B cell (primary cell): ENCODE data around the gene PLAC1. TPM values are rescaled to one million over a fixed set of nuclear protein-coding genes. Genes with fewer than 3 reads are reported as not detected.

ENCODE experiments used
- ATAC-seq: fragments of 200-7000 bp; cut with Tn5 transposase; one replicate; pipeline ENCODE4 v1.10.0; 2021; ENCODE audit warnings: low read depth, mild to moderate bottlenecking, moderate number of reproducible peaks, moderate library complexity
- CTCF ChIA-PET: fragments of 350-600 bp; sonication (Branson Sonifier 250); formaldehyde crosslinking; loops from one replicate; lab custom pipeline; 2021; ENCODE audit warnings: antibody characterized with exemption, inconsistent platforms; lab: Charles Lee
- POLR2A ChIA-PET: fragments of 350-600 bp; sonication (Branson Sonifier 250); formaldehyde crosslinking; loops from one replicate; lab custom pipeline; 2021; ENCODE audit warnings: antibody characterized with exemption; lab: Charles Lee
- DNase-seq: peaks from one replicate; pipeline ENCODE4 v3.0.0; 2013
- H2AFZ ChIP-seq: 2 replicates; pipeline ENCODE4 v1.6.1; 2012; ENCODE audit warnings: mild to moderate bottlenecking, low read depth, low read length; ENCODE audit not compliant: insufficient read depth, poor library complexity, severe bottlenecking
- H3K27ac ChIP-seq, 2 donors: 1 replicate in 1 of 2; 2 replicates in 1 of 2; pipeline ENCODE4 v1.5.1; 2012 to 2013; ENCODE audit warnings: low read length in 2 of 2, mild to moderate bottlenecking in 2 of 2, moderate library complexity in 1 of 2
- H3K27me3 ChIP-seq, 4 experiments: fragments of 200-600 bp in 1 of 4; sonication (generic) in 1 of 4; replicated peaks in 1 of 4; 1 replicate in 2 of 4; 2 replicates in 2 of 4; pipeline versions ENCODE4 v1.6.1 to v1.7.0; 2013 to 2016; ENCODE audit warnings: low read length in 3 of 4, mild to moderate bottlenecking in 2 of 4, mixed read lengths in 1 of 4, moderate library complexity in 1 of 4; ENCODE audit not compliant: insufficient read depth in 4 of 4, control insufficient read depth in 3 of 4; ENCODE audit errors: control extremely low read depth in 1 of 4
- H3K36me3 ChIP-seq, 2 experiments: replicated peaks in 1 of 2; 1 replicate in 1 of 2; 2 replicates in 1 of 2; pipeline versions ENCODE4 v1.6.1 to v1.7.1; 2013; ENCODE audit warnings: low read length in 1 of 2; ENCODE audit not compliant: insufficient read depth in 2 of 2, control insufficient read depth in 1 of 2; ENCODE audit errors: control extremely low read depth in 1 of 2, extremely low read depth in 1 of 2
- H3K4me1 ChIP-seq, 2 donors: fragments of 200-600 bp in 1 of 2; sonication (generic) in 1 of 2; 1 replicate in 1 of 2; 2 replicates in 1 of 2; pipeline versions ENCODE4 v1.5.1 to v1.6.1; 2013 to 2017; ENCODE audit warnings: low read length in 2 of 2; ENCODE audit not compliant: control insufficient read depth in 2 of 2, insufficient read depth in 2 of 2
- H3K4me2 ChIP-seq: replicated peaks from 2 replicates; pipeline ENCODE3; 2012; ENCODE audit warnings: mild to moderate bottlenecking, low read depth, low read length; ENCODE audit not compliant: poor library complexity, severe bottlenecking
- H3K4me3 ChIP-seq, 5 experiments: fragments of 200-600 bp in 1 of 5; sonication (generic) in 1 of 5; 1 replicate in 3 of 5; 2 replicates in 2 of 5; pipeline versions ENCODE4 v1.5.1 to v1.7.0; 2011 to 2016; ENCODE audit warnings: low read length in 4 of 5, mild to moderate bottlenecking in 4 of 5, low read depth in 2 of 5, control low read depth in 1 of 5, moderate library complexity in 1 of 5; ENCODE audit not compliant: insufficient read depth in 1 of 5; ENCODE audit errors: control extremely low read depth in 1 of 5, extremely low read depth in 1 of 5
- H3K79me2 ChIP-seq: fragments of 200-600 bp; sonication (generic); one replicate; pipeline ENCODE4 v1.6.0; 2016; ENCODE audit warnings: low read length; ENCODE audit not compliant: control insufficient read depth, insufficient read depth
- H3K9ac ChIP-seq: fragments of 200-600 bp; sonication (generic); 2 replicates; pipeline ENCODE4 v1.6.1; 2017; ENCODE audit warnings: mild to moderate bottlenecking, low read length, moderate library complexity
- H3K9me3 ChIP-seq, 3 donors: one replicate each; pipeline versions ENCODE4 v1.6.1 to v1.7.1; 2013; ENCODE audit warnings: low read length in 2 of 3; ENCODE audit not compliant: control insufficient read depth in 2 of 3, insufficient read depth in 1 of 3; ENCODE audit errors: control extremely low read depth in 1 of 3
- H4K20me1 ChIP-seq: 2 replicates; pipeline ENCODE4 v1.6.0; 2012; ENCODE audit warnings: mild to moderate bottlenecking, low read length; ENCODE audit not compliant: insufficient read depth, control insufficient read depth, poor library complexity, severe bottlenecking
- H3K27ac Mint-ChIP-seq: one replicate; pipeline ENCODE4 v1.8.0; 2021; ENCODE audit warnings: mixed read lengths
- H3K27me3 Mint-ChIP-seq: one replicate; pipeline ENCODE4 v1.8.0; 2021; ENCODE audit warnings: mixed read lengths
- H3K4me1 Mint-ChIP-seq: one replicate; pipeline ENCODE4 v1.8.0; 2021; ENCODE audit warnings: mixed read lengths
- H3K4me3 Mint-ChIP-seq: one replicate; pipeline ENCODE4 v1.8.0; 2021; ENCODE audit warnings: mixed read lengths
- H3K9me3 Mint-ChIP-seq: one replicate; pipeline ENCODE4 v1.8.0; 2022; ENCODE audit warnings: mixed read lengths; ENCODE audit not compliant: insufficient read depth
- EZH2 ChIP-seq: IDR thresholded peaks from 2 replicates; pipeline ENCODE4 v1.6.1; 2012; ENCODE audit warnings: borderline replicate concordance, low read depth, mild to moderate bottlenecking, moderate library complexity, low read length; ENCODE audit not compliant: insufficient read depth, poor library complexity, severe bottlenecking
- WGBS: methylation state at CpG from one replicate; pipeline ENCODE4 v1.1.5; 2013; ENCODE audit warnings: missing lambda C conversion rate; ENCODE audit not compliant: insufficient coverage; 5-methylcytosine and 5-hydroxymethylcytosine counted together
- intact Hi-C: fragments of 100-400 bp; cut with micrococcal nuclease; formaldehyde crosslinking; loops from one replicate; pipeline ENCODE4 v1.10.0; 2022
- polyA plus RNA-seq: library from polyadenylated mRNA; depleted of rRNA; stranded (reverse); fragments of >200 nt; gene quantifications from 2 replicates; pipeline ENCODE4 v1.2.3, GENCODE V29; 2012
- total RNA-seq, 2 donors: library from RNA; stranded (reverse); fragments of 120-200 nt in 1 of 2; gene quantifications; 1 replicate in 1 of 2; 2 replicates in 1 of 2; pipeline versions ENCODE4 v1.2.3 to v1.2.4, GENCODE V29; 2013 to 2022
- TF ChIP-seq, protein P1 (sequence below): fragments of 200-600 bp; IDR thresholded peaks from one replicate; pipeline ENCODE4 v1.8.0; 2022; ENCODE audit warnings: antibody characterized with exemption, mild to moderate bottlenecking

PLAC1 gene
- total and polyA plus RNA-seq, 2 donors (not counting 1 experiment from before 2014, with no cell fraction given): not detected

GRCh38 chrX:134562002-134562401 is 96.3 kb downstream of the PLAC1 start:
- CTCF ChIA-PET: no interaction called here
- TF ChIP-seq, protein P1, sequence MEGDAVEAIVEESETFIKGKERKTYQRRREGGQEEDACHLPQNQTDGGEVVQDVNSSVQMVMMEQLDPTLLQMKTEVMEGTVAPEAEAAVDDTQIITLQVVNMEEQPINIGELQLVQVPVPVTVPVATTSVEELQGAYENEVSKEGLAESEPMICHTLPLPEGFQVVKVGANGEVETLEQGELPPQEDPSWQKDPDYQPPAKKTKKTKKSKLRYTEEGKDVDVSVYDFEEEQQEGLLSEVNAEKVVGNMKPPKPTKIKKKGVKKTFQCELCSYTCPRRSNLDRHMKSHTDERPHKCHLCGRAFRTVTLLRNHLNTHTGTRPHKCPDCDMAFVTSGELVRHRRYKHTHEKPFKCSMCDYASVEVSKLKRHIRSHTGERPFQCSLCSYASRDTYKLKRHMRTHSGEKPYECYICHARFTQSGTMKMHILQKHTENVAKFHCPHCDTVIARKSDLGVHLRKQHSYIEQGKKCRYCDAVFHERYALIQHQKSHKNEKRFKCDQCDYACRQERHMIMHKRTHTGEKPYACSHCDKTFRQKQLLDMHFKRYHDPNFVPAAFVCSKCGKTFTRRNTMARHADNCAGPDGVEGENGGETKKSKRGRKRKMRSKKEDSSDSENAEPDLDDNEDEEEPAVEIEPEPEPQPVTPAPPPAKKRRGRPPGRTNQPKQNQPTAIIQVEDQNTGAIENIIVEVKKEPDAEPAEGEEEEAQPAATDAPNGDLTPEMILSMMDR: no peak
- TF ChIP-seq EZH2: no peak
- Mint-ChIP-seq H3K27me3 (peaks cover 4% of the 10 kb centered on the region), H3K27ac (no peak overlapping the region), H3K4me1 (no peaks in the 10 kb centered on the region), H3K4me3 (no peak overlapping the region), H3K9me3 (no peaks in the 10 kb centered on the region)
- Histone ChIP-seq H3K4me3 (no peak overlapping the region), H4K20me1 (no peaks in the 10 kb centered on the region), H3K4me1 (no peaks in the 10 kb centered on the region), H3K9ac (no peak overlapping the region), H3K4me2 (no peak overlapping the region), H2AFZ (no peak overlapping the region), H3K9me3 (no peaks in the 10 kb centered on the region), H3K79me2 (no peaks in the 10 kb centered on the region), H3K27ac (no peak overlapping the region), H3K27me3 (no peaks in the 10 kb centered on the region), H3K36me3 (no peaks in the 10 kb centered on the region)
- intact Hi-C loops: no loop called here
- POLR2A ChIA-PET: no interaction called here
- ATAC-seq: no peak
- 67% methylated on average over 1 of the region's 2 CpGs for WGBS
- no peak for DNase-seq

DNA sequence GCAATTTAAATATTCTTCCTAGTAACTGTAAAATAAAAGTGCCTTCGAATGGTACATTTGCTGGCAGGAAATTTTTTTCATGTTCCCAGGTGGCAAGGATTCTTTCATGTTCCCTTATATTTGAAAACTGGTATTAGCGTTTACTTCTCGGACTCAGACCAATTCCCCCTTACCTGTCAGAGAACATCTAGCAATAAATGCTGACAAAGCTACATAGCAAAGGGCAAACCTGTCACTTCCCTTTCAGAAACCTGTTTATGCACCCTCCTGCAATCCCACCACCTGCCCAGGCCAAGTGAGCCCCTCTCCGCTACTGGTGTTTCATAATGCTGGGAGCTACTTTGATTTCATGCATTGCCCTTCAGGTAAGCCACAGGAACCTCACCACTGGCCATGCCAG is 100.1 kb downstream of the PLAC1 start:
- H4K20me1 ChIP-seq: no peaks in the 10 kb centered on the region
- H3K9ac ChIP-seq: no peak overlapping the region
- no peaks in the 10 kb centered on the region for H3K9me3 ChIP-seq
- H3K79me2 ChIP-seq: no peaks in the 10 kb centered on the region
- H3K27ac ChIP-seq: no peak overlapping the region
- intact Hi-C loops: no loop called here
- H3K36me3 ChIP-seq: no peaks in the 10 kb centered on the region
- 100% methylated on average over 1 of the region's 4 CpGs for WGBS
- ATAC-seq: no peak
- no peaks in the 10 kb centered on the region for H3K4me1 ChIP-seq
- no peak overlapping the region for H3K4me3 ChIP-seq
- ChIA-PET CTCF (no interaction called here), POLR2A (no interaction called here)
- H3K4me2 ChIP-seq: no peak overlapping the region
- no peak for DNase-seq
- H2AFZ ChIP-seq: no peak overlapping the region
- no peaks in the 10 kb centered on the region for H3K4me1 Mint-ChIP-seq
- no peak for TF ChIP-seq EZH2
- TF ChIP-seq, protein P1: no peak
- H3K27me3 Mint-ChIP-seq: peaks cover 20% of the 10 kb centered on the region
- H3K27ac Mint-ChIP-seq: no peak overlapping the region
- no peak overlapping the region for H3K4me3 Mint-ChIP-seq
- H3K9me3 Mint-ChIP-seq: no peaks in the 10 kb centered on the region
- peaks cover 0 to 2% (median 0%) of the 10 kb centered on the region in 4 experiments for H3K27me3 ChIP-seq
